ENCODE measurements around the gene TSPYL1. TPM values are rescaled to one million over a fixed set of nuclear protein-coding genes. Genes with fewer than 3 reads are reported as not detected.

The TSPYL1 gene
- total RNA-seq, 5 donors from 2014 or later (not counting 1 experiment from before 2014, with no cell fraction given), result 83.4 to 215 (median 86.8) TPM

DNA sequence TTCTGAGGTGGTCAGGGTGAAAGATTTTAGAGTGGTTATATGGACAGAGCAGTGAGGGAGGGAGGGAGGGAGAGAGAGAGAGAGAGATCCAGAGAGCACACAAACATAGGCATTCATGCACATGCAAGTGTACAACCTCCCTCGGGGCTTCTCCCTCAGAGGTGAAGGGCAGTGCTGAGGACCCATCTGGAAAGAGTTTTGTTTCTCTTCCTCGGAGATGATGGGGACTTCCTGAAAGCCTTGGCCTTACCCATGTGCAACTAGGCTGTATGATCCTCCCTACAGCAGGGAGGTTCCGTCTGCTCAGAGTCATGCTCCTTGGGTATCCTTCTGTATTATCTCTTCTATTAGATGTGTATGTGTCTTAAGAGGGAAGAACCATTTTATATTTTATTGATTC lies 21.4 kb upstream of the TSPYL1 start:
- Histone ChIP-seq H3K4me1 (ENCODE audit: control insufficient read depth in 1 of 2, extremely low read depth in 1 of 2, insufficient read depth in 2 of 2, low read length in 2 of 2) (no peaks in the 10 kb centered on the region), H3K4me3 (ENCODE audit: control insufficient read depth in 1 of 2, extremely low read depth in 1 of 2, low read length in 1 of 2) (no peak overlapping the region), H3K27ac (ENCODE audit: low read length) (no peak overlapping the region), H3K9me3 (peaks cover 3% of the 10 kb centered on the region), H3K36me3 (ENCODE audit: control insufficient read depth in 2 of 2, extremely low read depth in 1 of 2, insufficient read depth in 1 of 2, low read length in 1 of 2) (no peaks in the 10 kb centered on the region), H3K27me3 (replicated peaks in 1 of 2; ENCODE audit: control insufficient read depth in 2 of 2, extremely low read depth in 1 of 2, insufficient read depth in 2 of 2, low read length in 1 of 2) (no peaks in the 10 kb centered on the region)
- H3K4me3 Mint-ChIP-seq, result no peak overlapping the region
- peaks cover 20% of the 10 kb centered on the region for H3K36me3 Mint-ChIP-seq
- H3K27me3 Mint-ChIP-seq, result no peaks in the 10 kb centered on the region
- WGBS (ENCODE audit: insufficient coverage), result no CpG with 5 or more reads among the region's 3 CpGs
- ChIA-PET CTCF (interaction anchor here in 1 of 2 donors (1.1 kb wide), 1 partner anchor 214 kb away, joined by 3 read pairs; no protein-coding TSS in a partner anchor), POLR2A (no interaction called here)
- no peak for ATAC-seq (replicated peaks in 1 of 4)
- peaks cover 6 to 10% (median 6%) of the 10 kb centered on the region in 3 donors for H3K9me3 Mint-ChIP-seq
- no peak overlapping the region for H3K27ac Mint-ChIP-seq
- no peak for DNase-seq
- no peaks in the 10 kb centered on the region for H3K4me1 Mint-ChIP-seq

DNA sequence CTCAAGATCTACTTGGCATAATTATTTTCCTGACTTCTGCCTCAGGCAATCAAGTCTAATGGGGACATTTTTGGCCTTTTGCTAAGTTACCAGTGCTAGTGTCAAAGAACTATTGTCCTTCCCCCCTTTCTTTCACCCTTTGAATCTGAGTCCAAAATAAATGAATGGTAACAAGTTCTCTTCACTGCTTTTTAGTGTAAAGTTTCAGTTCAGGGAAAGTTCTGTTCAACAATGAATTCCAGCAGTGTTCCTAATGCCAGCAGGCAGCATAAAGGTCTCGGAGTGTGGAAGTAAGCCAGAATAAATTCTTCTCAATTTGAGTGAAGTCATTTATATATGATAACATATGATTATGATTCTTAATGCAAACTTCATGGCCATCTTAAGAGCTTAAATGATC lies 20.8 kb upstream of the TSPYL1 start:
- H3K9me3 Mint-ChIP-seq, result peaks cover 6 to 10% (median 6%) of the 10 kb centered on the region in 3 donors
- H3K36me3 ChIP-seq (ENCODE audit: control insufficient read depth in 2 of 2, extremely low read depth in 1 of 2, insufficient read depth in 1 of 2, low read length in 1 of 2), result no peaks in the 10 kb centered on the region
- H3K9me3 ChIP-seq, result peaks cover 3% of the 10 kb centered on the region
- H3K4me1 Mint-ChIP-seq, result no peaks in the 10 kb centered on the region
- no peak overlapping the region for H3K27ac Mint-ChIP-seq
- H3K36me3 Mint-ChIP-seq, result peaks cover 20% of the 10 kb centered on the region
- no peak overlapping the region for H3K4me3 Mint-ChIP-seq
- no peak overlapping the region for H3K4me3 ChIP-seq (ENCODE audit: control insufficient read depth in 1 of 2, extremely low read depth in 1 of 2, low read length in 1 of 2)
- H3K27me3 Mint-ChIP-seq, result no peaks in the 10 kb centered on the region
- ATAC-seq (replicated peaks in 1 of 4) (no peak), DNase-seq (no peak)
- ChIA-PET POLR2A (no interaction called here), CTCF (interaction anchor here in 1 of 2 donors (1.1 kb wide), 1 partner anchor 215 kb away, joined by 3 read pairs; no protein-coding TSS in a partner anchor)
- H3K27me3 ChIP-seq (replicated peaks in 1 of 2; ENCODE audit: control insufficient read depth in 2 of 2, extremely low read depth in 1 of 2, insufficient read depth in 2 of 2, low read length in 1 of 2), result no peaks in the 10 kb centered on the region
- H3K4me1 ChIP-seq (ENCODE audit: control insufficient read depth in 1 of 2, extremely low read depth in 1 of 2, insufficient read depth in 2 of 2, low read length in 2 of 2), result no peaks in the 10 kb centered on the region
- no CpG with 5 or more reads among the region's 1 CpG for WGBS (ENCODE audit: insufficient coverage)
- no peak overlapping the region for H3K27ac ChIP-seq (ENCODE audit: low read length)

DNA sequence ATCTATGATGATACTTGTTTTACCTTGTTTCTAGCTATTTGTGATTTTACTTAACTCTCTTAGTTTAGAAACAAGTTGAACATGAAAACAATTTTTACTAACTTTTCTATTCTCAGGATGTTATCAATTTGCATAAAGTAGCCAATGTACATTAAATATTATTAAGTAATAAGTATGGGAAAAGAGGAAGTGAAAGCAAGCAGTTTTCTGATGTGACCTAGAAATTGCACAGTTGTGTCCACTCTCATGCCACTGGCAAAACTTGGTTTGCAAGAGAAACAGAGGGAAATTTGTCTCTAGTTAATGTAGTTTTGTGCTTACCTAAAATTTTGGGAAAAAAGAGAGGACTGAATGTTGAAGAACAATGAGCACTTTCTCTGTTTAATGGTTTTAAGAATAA lies 19.2 kb upstream of the TSPYL1 start:
- Mint-ChIP-seq H3K4me1 (no peaks in the 10 kb centered on the region), H3K9me3 (peaks cover 6 to 10% (median 6%) of the 10 kb centered on the region in 3 donors), H3K36me3 (peaks cover 20% of the 10 kb centered on the region), H3K27me3 (no peaks in the 10 kb centered on the region), H3K4me3 (no peak overlapping the region), H3K27ac (no peak overlapping the region)
- no peak overlapping the region for H3K27ac ChIP-seq (ENCODE audit: low read length)
- CTCF ChIA-PET, result interaction anchor here in 1 of 2 donors (1.0 kb wide), 1 partner anchor 197 kb away, joined by 3 read pairs; no protein-coding TSS in a partner anchor
- H3K9me3 ChIP-seq, result peaks cover 3% of the 10 kb centered on the region
- H3K4me3 ChIP-seq (ENCODE audit: control insufficient read depth in 1 of 2, extremely low read depth in 1 of 2, low read length in 1 of 2), result no peak overlapping the region
- DNase-seq (no peak), ATAC-seq (replicated peaks in 1 of 4) (no peak)
- POLR2A ChIA-PET, result interaction anchor here in 1 of 2 donors (0.5 kb wide), 1 partner anchor 179 kb away, joined by 3 read pairs; no protein-coding TSS in a partner anchor
- H3K4me1 ChIP-seq (ENCODE audit: control insufficient read depth in 1 of 2, extremely low read depth in 1 of 2, insufficient read depth in 2 of 2, low read length in 2 of 2), result no peaks in the 10 kb centered on the region
- H3K27me3 ChIP-seq (replicated peaks in 1 of 2; ENCODE audit: control insufficient read depth in 2 of 2, extremely low read depth in 1 of 2, insufficient read depth in 2 of 2, low read length in 1 of 2), result no peaks in the 10 kb centered on the region
- H3K36me3 ChIP-seq (ENCODE audit: control insufficient read depth in 2 of 2, extremely low read depth in 1 of 2, insufficient read depth in 1 of 2, low read length in 1 of 2), result no peaks in the 10 kb centered on the region

DNA sequence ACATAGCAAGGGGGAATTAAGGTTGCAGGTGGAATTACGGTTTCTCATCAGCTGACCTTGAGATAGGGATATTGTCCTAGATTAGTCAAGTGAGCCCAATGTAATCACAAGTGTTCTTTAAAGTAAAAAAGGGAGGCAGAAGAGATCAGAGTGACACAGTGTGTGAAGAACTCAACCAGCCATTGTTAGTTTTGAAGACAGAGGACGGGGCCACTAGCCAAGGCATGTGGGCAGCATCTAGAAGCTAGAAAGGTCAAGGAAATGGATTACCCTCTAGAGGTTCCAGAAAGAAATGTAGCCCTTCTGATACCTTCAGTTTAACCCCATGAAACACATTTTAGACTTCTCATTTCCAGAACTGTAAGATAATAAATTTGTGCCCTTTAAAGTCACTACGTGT lies 18.5 kb upstream of the TSPYL1 start:
- Histone ChIP-seq H3K4me3 (ENCODE audit: control insufficient read depth in 1 of 2, extremely low read depth in 1 of 2, low read length in 1 of 2) (no peak overlapping the region), H3K27me3 (replicated peaks in 1 of 2; ENCODE audit: control insufficient read depth in 2 of 2, extremely low read depth in 1 of 2, insufficient read depth in 2 of 2, low read length in 1 of 2) (no peaks in the 10 kb centered on the region), H3K36me3 (ENCODE audit: control insufficient read depth in 2 of 2, extremely low read depth in 1 of 2, insufficient read depth in 1 of 2, low read length in 1 of 2) (no peaks in the 10 kb centered on the region), H3K9me3 (peaks cover 3% of the 10 kb centered on the region), H3K4me1 (ENCODE audit: control insufficient read depth in 1 of 2, extremely low read depth in 1 of 2, insufficient read depth in 2 of 2, low read length in 2 of 2) (no peaks in the 10 kb centered on the region), H3K27ac (ENCODE audit: low read length) (no peak overlapping the region)
- Mint-ChIP-seq H3K4me3 (no peak overlapping the region), H3K4me1 (no peaks in the 10 kb centered on the region), H3K9me3 (peaks cover 6 to 10% (median 6%) of the 10 kb centered on the region in 3 donors), H3K27ac (no peak overlapping the region), H3K36me3 (peaks cover 17% of the 10 kb centered on the region), H3K27me3 (no peaks in the 10 kb centered on the region)
- DNase-seq (no peak), ATAC-seq (replicated peaks in 1 of 4) (no peak)
- ChIA-PET CTCF (interaction anchor here in 1 of 2 donors (1.0 kb wide), 1 partner anchor 198 kb away, joined by 3 read pairs; no protein-coding TSS in a partner anchor), POLR2A (interaction anchor here in 1 of 2 donors (0.5 kb wide), 1 partner anchor 179 kb away, joined by 3 read pairs; no protein-coding TSS in a partner anchor)
- 100% methylated on average over 2 of the region's 3 CpGs for WGBS (ENCODE audit: insufficient coverage)

DNA sequence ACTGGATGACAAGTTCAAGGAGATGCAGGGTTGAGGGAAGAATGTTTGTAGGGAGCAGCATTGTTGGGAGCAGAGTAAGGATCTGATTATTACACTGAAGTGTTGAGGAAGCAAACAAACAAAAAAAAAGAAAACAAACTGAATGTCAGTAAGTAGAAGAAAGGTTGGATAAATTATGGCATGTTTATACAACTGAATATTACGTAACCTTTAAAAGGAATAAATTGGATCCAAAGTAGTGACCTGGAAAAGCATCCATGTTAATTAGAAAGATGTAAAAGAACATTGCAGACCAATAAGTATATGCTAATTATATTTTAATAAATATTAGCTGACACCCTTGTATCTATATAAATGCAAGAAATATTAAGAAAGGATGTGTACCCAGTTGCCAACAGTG lies 12.8 kb upstream of the TSPYL1 start:
- no peak for ATAC-seq (replicated peaks in 1 of 4)
- Histone ChIP-seq H3K27me3 (replicated peaks in 1 of 2; ENCODE audit: control insufficient read depth in 2 of 2, extremely low read depth in 1 of 2, insufficient read depth in 2 of 2, low read length in 1 of 2) (no peaks in the 10 kb centered on the region), H3K4me3 (ENCODE audit: control insufficient read depth in 1 of 2, extremely low read depth in 1 of 2, low read length in 1 of 2) (no peak overlapping the region), H3K9me3 (peaks cover 3% of the 10 kb centered on the region), H3K36me3 (ENCODE audit: control insufficient read depth in 2 of 2, extremely low read depth in 1 of 2, insufficient read depth in 1 of 2, low read length in 1 of 2) (no peaks in the 10 kb centered on the region), H3K27ac (ENCODE audit: low read length) (no peak overlapping the region), H3K4me1 (ENCODE audit: control insufficient read depth in 1 of 2, extremely low read depth in 1 of 2, insufficient read depth in 2 of 2, low read length in 2 of 2) (no peaks in the 10 kb centered on the region)
- ChIA-PET CTCF (interaction anchor here (0.7 to 2.5 kb wide), 4 partner anchors 19 to 241 kb away, joined by 3 to 10 read pairs (median 6); no protein-coding TSS in a partner anchor), POLR2A (interaction anchor here in 1 of 2 donors (0.9 kb wide), 1 partner anchor 11 kb away, joined by 3 read pairs; no protein-coding TSS in a partner anchor)
- H3K27me3 Mint-ChIP-seq, result no peaks in the 10 kb centered on the region
- DNase-seq, result no peak
- peaks cover 3% of the 10 kb centered on the region for H3K36me3 Mint-ChIP-seq
- H3K4me3 Mint-ChIP-seq, result no peak overlapping the region
- no peaks in the 10 kb centered on the region for H3K4me1 Mint-ChIP-seq
- WGBS (ENCODE audit: insufficient coverage), result no CpG with 5 or more reads among the region's 1 CpG
- no peaks in the 10 kb centered on the region for H3K9me3 Mint-ChIP-seq
- H3K27ac Mint-ChIP-seq, result no peak overlapping the region

DNA sequence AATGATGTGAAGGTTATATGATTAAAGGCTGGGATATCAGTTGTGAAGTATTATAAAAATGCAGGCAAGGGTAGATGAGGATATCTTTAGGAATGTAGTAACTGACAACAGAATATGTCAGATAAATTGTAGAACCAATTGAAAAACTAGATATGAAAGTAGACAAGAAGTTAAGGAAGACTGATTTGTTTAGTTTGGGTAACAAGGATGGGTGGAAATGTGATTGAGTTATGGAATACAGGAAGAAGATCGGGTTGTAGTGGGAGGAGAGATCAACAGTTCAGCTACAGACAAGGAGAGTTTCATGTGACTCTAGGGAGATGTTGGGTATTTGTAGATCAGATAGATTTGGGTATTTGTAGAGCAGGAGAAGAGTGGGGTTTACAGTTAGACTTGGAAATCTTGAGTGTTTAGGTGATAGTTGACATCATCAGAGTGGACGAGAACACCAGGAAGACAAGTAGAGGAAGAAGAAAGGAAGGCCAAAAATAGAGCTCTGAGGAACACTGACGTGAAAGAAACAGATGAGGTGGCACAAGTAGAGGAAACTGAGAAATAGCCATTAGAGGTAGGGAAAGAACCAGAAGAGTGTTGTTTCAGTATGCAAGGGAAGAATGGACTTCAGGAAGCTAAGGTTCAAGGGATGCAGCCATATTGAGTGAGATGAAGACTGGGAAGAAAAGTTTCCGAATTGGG lies 12.1 kb upstream of the TSPYL1 start:
- no peak overlapping the region for H3K27ac ChIP-seq (ENCODE audit: low read length)
- no peak for ATAC-seq (replicated peaks in 1 of 4)
- Mint-ChIP-seq H3K36me3 (peaks cover 3% of the 10 kb centered on the region), H3K27me3 (no peaks in the 10 kb centered on the region), H3K9me3 (no peaks in the 10 kb centered on the region), H3K4me1 (no peaks in the 10 kb centered on the region), H3K27ac (no peak overlapping the region), H3K4me3 (no peak overlapping the region)
- ChIA-PET POLR2A (interaction anchor here in 1 of 2 donors (0.6 to 0.9 kb wide), 2 partner anchors 11 to 232 kb away, joined by 3 read pairs; no protein-coding TSS in a partner anchor), CTCF (interaction anchor here (0.7 to 5.9 kb wide), 6 partner anchors 23 to 269 kb away, joined by 3 to 55 read pairs (median 8); no protein-coding TSS in a partner anchor)
- no peaks in the 10 kb centered on the region for H3K4me1 ChIP-seq (ENCODE audit: control insufficient read depth in 1 of 2, extremely low read depth in 1 of 2, insufficient read depth in 2 of 2, low read length in 2 of 2)
- DNase-seq, result no peak
- no peak overlapping the region for H3K4me3 ChIP-seq (ENCODE audit: control insufficient read depth in 1 of 2, extremely low read depth in 1 of 2, low read length in 1 of 2)
- H3K9me3 ChIP-seq, result peaks cover 2% of the 10 kb centered on the region
- H3K36me3 ChIP-seq (ENCODE audit: control insufficient read depth in 2 of 2, extremely low read depth in 1 of 2, insufficient read depth in 1 of 2, low read length in 1 of 2), result no peaks in the 10 kb centered on the region
- no peaks in the 10 kb centered on the region for H3K27me3 ChIP-seq (replicated peaks in 1 of 2; ENCODE audit: control insufficient read depth in 2 of 2, extremely low read depth in 1 of 2, insufficient read depth in 2 of 2, low read length in 1 of 2)
- WGBS (ENCODE audit: insufficient coverage), result 65% methylated on average over 4 of the region's 4 CpGs

All from T-cell (primary cell).